T-helper 9 cell (primary cell): ENCODE data around the gene PLEKHA5.
"Not testable (repeated sequence)": the region's sequence is repeated elsewhere in the genome, so short reads cannot be mapped to it uniquely, and the experiment has no call there.

ENCODE experiments used
- DNase-seq: peaks from one replicate; pipeline ENCODE4 v3.0.0-alpha.2; 2020

The PLEKHA5 gene

GRCh38 chr12:19168644-19169043, 39.1 kb downstream of the PLEKHA5 start:
- DNase-seq = no peak

GRCh38 chr12:19169222-19169621, 39.7 kb downstream of the PLEKHA5 start:
- DNase-seq = no peak

GRCh38 chr12:19170286-19170685, 40.8 kb downstream of the PLEKHA5 start:
- DNase-seq = not testable (repeated sequence)

- DNase-seq = no peak
Measured at GRCh38 chr12:19171731-19172130, 42.2 kb downstream of the PLEKHA5 start.

GRCh38 chr12:19177754-19178153, 48.2 kb downstream of the PLEKHA5 start:
- no peak for DNase-seq

GRCh38 chr12:19179986-19180385, 50.5 kb downstream of the PLEKHA5 start:
- no peak for DNase-seq

- DNase-seq = no peak
Measured at GRCh38 chr12:19181666-19182426, 52.3 kb downstream of the PLEKHA5 start.

- no peak for DNase-seq
Measured at GRCh38 chr12:19183121-19183838, 53.7 kb downstream of the PLEKHA5 start.

- no peak for DNase-seq
Measured at GRCh38 chr12:19185262-19185929, 55.9 kb downstream of the PLEKHA5 start.

GRCh38 chr12:19186722-19187661, 57.5 kb downstream of the PLEKHA5 start:
- no peak for DNase-seq

GRCh38 chr12:19189522-19189921, 60.0 kb downstream of the PLEKHA5 start:
- DNase-seq = no peak

GRCh38 chr12:19190292-19191031, 60.9 kb downstream of the PLEKHA5 start:
- DNase-seq = no peak

GRCh38 chr12:19191089-19191488, 61.6 kb downstream of the PLEKHA5 start:
- no peak for DNase-seq

- no peak for DNase-seq
Measured at GRCh38 chr12:19191563-19191962, 62.0 kb downstream of the PLEKHA5 start.

- no peak for DNase-seq
Measured at GRCh38 chr12:19192710-19193109, 63.2 kb downstream of the PLEKHA5 start.

GRCh38 chr12:19194963-19195362, 65.4 kb downstream of the PLEKHA5 start:
- no peak for DNase-seq

- no peak for DNase-seq
Measured at GRCh38 chr12:19196959-19197630, 67.6 kb downstream of the PLEKHA5 start.

GRCh38 chr12:19198272-19198671, 68.7 kb downstream of the PLEKHA5 start:
- no peak for DNase-seq

GRCh38 chr12:19199332-19199731, 69.8 kb downstream of the PLEKHA5 start:
- no peak for DNase-seq

GRCh38 chr12:19200261-19200660, 70.7 kb downstream of the PLEKHA5 start:
- no peak for DNase-seq

GRCh38 chr12:19201661-19202060, 72.1 kb downstream of the PLEKHA5 start:
- no peak for DNase-seq
